Right forelimb (tissue), 1 donor: ENCODE data around the gene SSR2.

Experiments used
- DNase-seq: peaks from one replicate; pipeline ENCODE4 v3.0.0-alpha.2; 2018

SSR2 gene

GRCh38 chr1:156020293-156021092 is at the start of gene SSR2:
Gene SSR2 (minus strand): TSS chr1:156020951. CDS start chr1:156020167, 784 bp downstream.
- peak; percentile 91 for DNase-seq

GRCh38 chr1:156070548-156070947 is 49.8 kb upstream of the SSR2 start:
- no peak for DNase-seq

GRCh38 chr1:156069490-156070455 is 49.0 kb upstream of the SSR2 start:
- DNase-seq = no peak

- no peak for DNase-seq
Measured at GRCh38 chr1:156067262-156067661, 46.5 kb upstream of the SSR2 start.

- DNase-seq = no peak
Measured at GRCh38 chr1:156065871-156066270, 45.1 kb upstream of the SSR2 start.

GRCh38 chr1:156065212-156065611 is 44.5 kb upstream of the SSR2 start:
- DNase-seq = no peak

- DNase-seq = no peak
Measured at GRCh38 chr1:156064615-156065014, 43.9 kb upstream of the SSR2 start.

- no peak for DNase-seq
Measured at GRCh38 chr1:156063997-156064285, 43.2 kb upstream of the SSR2 start.

- DNase-seq = no peak
Measured at GRCh38 chr1:156062189-156062588, 41.4 kb upstream of the SSR2 start.

- no peak for DNase-seq
Measured at GRCh38 chr1:156060937-156061636, 40.3 kb upstream of the SSR2 start, which contains the start of gene RAB25. Gene RAB25 (plus strand): TSS chr1:156061160. CDS start chr1:156061401, 241 bp downstream.

- DNase-seq = no peak
Measured at GRCh38 chr1:156056326-156056849, 35.6 kb upstream of the SSR2 start.

GRCh38 chr1:156055281-156056048 is 34.7 kb upstream of the SSR2 start:
- no peak for DNase-seq

GRCh38 chr1:156054500-156055280 is 33.9 kb upstream of the SSR2 start, which contains the start of gene LAMTOR2:
Gene LAMTOR2 (plus strand): TSS chr1:156054782. CDS start chr1:156054890, 108 bp downstream.
- DNase-seq = peak; percentile 100

GRCh38 chr1:156053768-156054499 is 33.2 kb upstream of the SSR2 start, which contains the start of gene UBQLN4:
Gene UBQLN4 (minus strand): TSS chr1:156053798. CDS start chr1:156053701, 97 bp downstream.
- peak; percentile 94 for DNase-seq

- peak; percentile 81 for DNase-seq
Measured at GRCh38 chr1:156052862-156053767, 32.4 kb upstream of the SSR2 start.

GRCh38 chr1:156051011-156051725 is 30.4 kb upstream of the SSR2 start:
- DNase-seq = no peak

- no peak for DNase-seq
Measured at GRCh38 chr1:156050376-156050775, 29.6 kb upstream of the SSR2 start.

- DNase-seq = no peak
Measured at GRCh38 chr1:156048663-156049258, 28.0 kb upstream of the SSR2 start.
